CD4-positive, alpha-beta memory T cell (primary cell): ENCODE measurements around the gene ABHD15. TPM values are rescaled to one million over a fixed set of nuclear protein-coding genes. Genes with fewer than 3 reads are reported as not detected.

Experiments
- CTCF ChIA-PET: fragments of 350-600 bp; sonication (Branson Sonifier 250); formaldehyde crosslinking; loops from one replicate; lab custom pipeline; 2021; ENCODE audit warnings: inconsistent platforms; ENCODE audit not compliant: partially characterized antibody; lab: Charles Lee
- POLR2A ChIA-PET: fragments of 350-600 bp; sonication (Branson Sonifier 250); formaldehyde crosslinking; loops from one replicate; lab custom pipeline; 2021; ENCODE audit not compliant: partially characterized antibody; lab: Charles Lee
- DNase-seq, 5 donors: peaks; one replicate each; pipeline versions ENCODE4 v3.0.0 to v3.0.0-alpha.2; 2020 to 2022; ENCODE audit warnings: mixed read lengths in 1 of 5
- H3K27ac ChIP-seq: one replicate; pipeline ENCODE4 v1.7.0; 2013; ENCODE audit warnings: low read depth, low read length
- H3K27me3 ChIP-seq: 2 replicates; pipeline ENCODE4 v1.7.0; 2013; ENCODE audit warnings: mild to moderate bottlenecking, low read length, moderate library complexity; ENCODE audit not compliant: insufficient read depth
- H3K36me3 ChIP-seq: 2 replicates; pipeline ENCODE4 v1.7.0; 2013; ENCODE audit warnings: mild to moderate bottlenecking, low read length, moderate library complexity; ENCODE audit not compliant: insufficient read depth
- H3K4me1 ChIP-seq: 2 replicates; pipeline ENCODE4 v1.7.0; 2013; ENCODE audit warnings: mild to moderate bottlenecking, low read length, moderate library complexity; ENCODE audit not compliant: insufficient read depth
- H3K4me3 ChIP-seq, 2 donors: one replicate each; pipeline ENCODE4 v1.7.0; 2013; ENCODE audit warnings: low read length in 2 of 2, mild to moderate bottlenecking in 1 of 2
- H3K9me3 ChIP-seq, 2 donors: one replicate each; pipeline ENCODE4 v1.7.0; 2013; ENCODE audit warnings: low read length in 2 of 2, control low read depth in 1 of 2; ENCODE audit not compliant: control insufficient read depth in 1 of 2
- H3K27ac Mint-ChIP-seq, 7 donors: one replicate each; pipeline ENCODE4 v1.8.0; 2020 to 2021; ENCODE audit warnings: mixed read lengths in 7 of 7, mild to moderate bottlenecking in 6 of 7, inconsistent platforms in 3 of 7, moderate library complexity in 3 of 7
- H3K27me3 Mint-ChIP-seq, 2 donors: one replicate each; pipeline ENCODE4 v1.8.0; 2020 to 2021; ENCODE audit warnings: mixed read lengths in 2 of 2
- H3K36me3 Mint-ChIP-seq, 2 donors: one replicate each; pipeline ENCODE4 v1.8.0; 2020 to 2021; ENCODE audit warnings: mixed read lengths in 2 of 2, inconsistent platforms in 1 of 2, mild to moderate bottlenecking in 1 of 2
- H3K4me1 Mint-ChIP-seq, 4 donors: one replicate each; pipeline ENCODE4 v1.8.0; 2020 to 2021; ENCODE audit warnings: mixed read lengths in 4 of 4, mild to moderate bottlenecking in 1 of 4
- H3K4me3 Mint-ChIP-seq, 8 donors: one replicate each; pipeline ENCODE4 v1.8.0; 2020 to 2021; ENCODE audit warnings: mixed read lengths in 8 of 8, mild to moderate bottlenecking in 7 of 8, moderate library complexity in 6 of 8, inconsistent platforms in 3 of 8
- H3K9me3 Mint-ChIP-seq, 8 donors: one replicate each; pipeline ENCODE4 v1.8.0; 2020 to 2021; ENCODE audit warnings: mixed read lengths in 8 of 8, mild to moderate bottlenecking in 5 of 8, inconsistent platforms in 3 of 8, moderate library complexity in 1 of 8
- intact Hi-C: fragments of 100-400 bp; cut with micrococcal nuclease; formaldehyde crosslinking; loops from one replicate; pipeline ENCODE4 v1.15.1; 2023
- polyA plus RNA-seq, 2 donors: library from polyadenylated mRNA; unstranded; fragments of 300-500 nt; fragmentation: Illumina TruSeq; gene quantifications; one replicate each; pipeline ENCODE4 v1.2.3, GENCODE V29; 2021
- total RNA-seq, 2 experiments: library from RNA; stranded (reverse); gene quantifications; one replicate each; pipeline ENCODE4 v1.2.3, GENCODE V29; 2021

Gene ABHD15
- total and polyA plus RNA-seq, 4 experiments from 2014 or later, result 8.2 to 18.8 (median 15.8) TPM

DNA sequence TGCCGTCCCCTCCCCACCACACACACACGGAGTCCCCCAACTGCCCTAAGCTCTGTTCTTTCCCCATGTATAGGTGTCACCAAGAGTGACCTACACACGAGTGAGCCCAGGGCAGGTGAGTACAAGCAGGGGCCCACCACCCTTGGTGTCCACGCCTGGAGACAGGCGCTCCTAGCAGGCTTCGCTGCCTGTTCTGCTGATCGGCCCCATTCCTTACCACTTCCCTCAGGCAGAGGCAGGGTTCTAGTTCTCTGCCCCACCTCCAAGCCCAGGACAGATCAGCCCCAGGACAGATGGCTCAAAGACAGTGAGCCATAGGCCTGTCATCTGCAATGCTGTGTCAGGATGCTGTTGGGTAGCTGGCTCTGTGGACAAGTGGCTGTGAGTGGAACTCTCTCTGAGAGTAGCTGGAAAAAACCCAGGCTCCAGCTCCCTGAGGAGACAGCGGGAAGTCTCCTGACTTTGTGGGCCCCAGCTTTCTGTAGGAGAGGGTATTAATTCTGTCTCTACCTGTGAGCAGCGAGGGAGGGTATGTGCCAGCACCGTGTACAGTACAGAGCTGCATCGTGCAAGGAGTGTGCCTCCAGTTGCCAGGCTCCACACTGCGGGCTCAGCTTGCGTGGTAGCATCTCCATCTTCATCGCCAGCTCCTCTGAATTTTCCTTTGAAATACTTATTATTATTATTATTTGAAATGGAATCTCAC lies 2.6 kb upstream of the ABHD15 start:
- Mint-ChIP-seq H3K4me3 (peak overlapping the region; percentile 82 to 90 (median 86)), H3K27me3 (no peaks in the 10 kb centered on the region), H3K36me3 (peaks cover 0 to 17% of the 10 kb centered on the region in 2 donors), H3K4me1 (peaks cover 18 to 47% (median 27%) of the 10 kb centered on the region in 4 donors), H3K9me3 (no peaks in the 10 kb centered on the region), H3K27ac (peak overlapping the region; percentile 48 to 93 (median 80))
- peaks cover 2% of the 10 kb centered on the region for H3K36me3 ChIP-seq
- H3K4me3 ChIP-seq, result peak overlapping the region; percentile 42 to 83
- peak in 1 of 5 donors; percentile 37 for DNase-seq
- H3K9me3 ChIP-seq, result no peaks in the 10 kb centered on the region
- ChIA-PET POLR2A (interaction anchor here (0.8 to 10.2 kb wide), 8 partner anchors 7 to 361 kb away, joined by 3 to 119 read pairs (median 24); partner anchors contain the start of genes ANKRD13B, GIT1 and SSH2), CTCF (interaction anchor here (0.8 to 28.5 kb wide), 6 partner anchors 11 to 362 kb away, joined by 3 to 523 read pairs (median 21); partner anchors contain the start of genes ANKRD13B and CORO6)
- peaks cover 24% of the 10 kb centered on the region for H3K4me1 ChIP-seq
- H3K27ac ChIP-seq, result peak overlapping the region; percentile 57
- no peaks in the 10 kb centered on the region for H3K27me3 ChIP-seq
- intact Hi-C loops, result loop anchor here (5.0 kb wide), 2 partner anchors 193 to 277 kb away; partner anchors contain the start of gene NUFIP2

DNA sequence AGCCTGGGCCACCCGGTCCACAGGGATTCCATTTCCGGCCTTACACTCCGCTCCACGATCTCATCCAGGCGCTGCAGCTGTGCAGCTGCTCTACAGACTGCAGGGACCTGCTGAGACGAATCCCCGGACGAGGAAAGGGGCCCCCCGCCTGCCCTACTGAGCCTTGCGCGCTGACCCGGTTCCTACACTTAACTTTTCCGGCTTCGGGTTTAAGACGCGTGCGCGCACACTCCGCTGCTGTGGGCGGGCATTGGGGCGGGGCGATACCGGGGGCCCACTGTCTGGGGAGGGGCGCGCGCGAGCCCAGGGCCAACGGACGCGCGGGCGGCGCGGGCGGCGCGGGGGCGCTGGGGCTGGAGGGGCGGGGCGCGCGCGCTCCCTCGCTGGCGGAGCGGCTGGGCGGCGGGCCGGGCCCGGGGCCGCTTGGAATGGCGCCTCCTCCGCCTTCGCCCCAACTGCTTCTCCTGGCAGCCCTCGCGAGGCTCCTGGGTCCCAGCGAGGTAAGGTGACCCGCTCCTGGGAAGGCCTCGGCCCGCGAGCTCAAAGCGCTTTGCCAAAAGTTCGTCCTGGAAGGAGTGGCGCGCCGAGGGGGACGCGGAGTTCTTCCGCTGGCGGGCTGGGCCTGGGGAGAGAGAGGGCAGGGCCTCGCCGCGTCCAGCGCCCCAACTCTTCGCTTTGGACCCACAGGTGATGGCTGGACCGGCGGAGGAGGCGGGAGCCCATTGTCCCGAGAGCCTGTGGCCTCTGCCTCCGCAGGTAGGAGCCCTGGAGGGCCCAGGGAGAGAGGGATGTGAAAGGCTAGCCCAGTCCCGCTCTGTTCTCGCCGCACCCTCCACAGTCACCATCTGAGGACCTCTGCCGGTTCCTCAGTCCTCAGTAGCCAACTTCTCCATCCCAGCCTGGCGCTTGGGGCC lies 1.8 kb upstream of the ABHD15 start, which contains the start of gene TP53I13:
TP53I13 (plus strand) TSS at position 371 of the 914 bp plus-strand sequence; CDS start at position 429, 58 bp downstream.
- peaks cover 0 to 14% of the 10 kb centered on the region in 2 donors for H3K36me3 Mint-ChIP-seq
- H3K36me3 ChIP-seq, result no peaks in the 10 kb centered on the region
- H3K4me1 ChIP-seq, result peaks cover 31% of the 10 kb centered on the region
- peak within 1 kb of the TSS; percentile 92 to 98 (median 96) for H3K4me3 Mint-ChIP-seq
- peak; percentile 78 to 86 (median 83) for DNase-seq
- peak within 1 kb of the TSS; percentile 92 to 98 (median 95) for H3K27ac Mint-ChIP-seq
- no peaks in the 10 kb centered on the region for H3K27me3 ChIP-seq
- H3K27me3 Mint-ChIP-seq, result no peaks in the 10 kb centered on the region
- no peaks in the 10 kb centered on the region for H3K9me3 Mint-ChIP-seq
- H3K4me1 Mint-ChIP-seq, result peaks cover 23 to 55% (median 34%) of the 10 kb centered on the region in 4 donors
- H3K4me3 ChIP-seq, result peak within 1 kb of the TSS; percentile 58 to 83
- peak within 1 kb of the TSS; percentile 61 for H3K27ac ChIP-seq
- intact Hi-C loops, result loop anchor here (1.0 to 5.0 kb wide), 6 partner anchors 12 to 276 kb away; partner anchors contain the start of genes GIT1, NUFIP2 and TAOK1
- ChIA-PET CTCF (interaction anchor here (0.8 to 28.5 kb wide), 9 partner anchors 11 to 363 kb away, joined by 3 to 523 read pairs (median 6); partner anchors contain the start of genes ANKRD13B, CORO6 and SSH2), POLR2A (interaction anchor here (0.6 to 10.2 kb wide), 21 partner anchors 8 to 723 kb away, joined by 3 to 119 read pairs (median 5); partner anchors contain the start of genes ANKRD13B, BLMH, GIT1 and SSH2)
- H3K9me3 ChIP-seq, result no peaks in the 10 kb centered on the region

DNA sequence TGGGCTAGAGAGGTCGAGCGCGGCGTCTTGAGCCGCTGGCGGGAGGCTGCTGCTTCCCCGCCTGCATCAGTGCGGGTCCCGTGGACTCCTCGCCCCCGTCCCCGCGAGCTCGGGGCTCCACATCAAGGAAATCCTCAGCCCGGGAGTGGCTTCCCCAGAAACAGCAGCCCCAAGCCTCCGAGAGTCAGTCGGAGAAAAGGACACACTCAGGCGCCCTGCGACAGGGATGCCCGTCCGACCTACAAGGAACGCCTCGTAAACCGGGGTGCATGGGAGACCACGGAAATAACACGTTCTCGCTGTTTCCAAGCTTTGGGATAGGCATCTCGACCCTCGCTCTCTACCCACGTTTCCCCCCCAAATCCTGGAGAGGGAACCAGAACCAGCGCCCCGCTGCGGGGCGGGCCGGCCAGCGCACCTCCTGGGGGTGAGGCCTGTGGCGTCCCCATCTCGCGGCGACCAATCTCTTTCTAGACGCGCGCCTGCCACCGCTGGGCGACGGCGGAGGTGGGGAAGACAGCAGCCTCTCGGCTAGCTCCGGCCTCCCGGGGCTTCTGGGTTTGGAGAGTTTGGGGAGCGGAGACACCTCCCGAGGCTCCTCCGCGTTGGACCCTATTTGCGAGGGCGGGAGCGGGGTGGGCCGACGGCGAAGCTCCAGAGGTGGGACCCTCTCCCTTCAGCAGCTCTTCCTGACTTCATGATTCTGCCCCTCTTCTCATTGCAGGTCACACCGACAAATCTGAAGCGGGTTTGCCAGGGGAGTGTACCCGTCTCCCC lies 905 bp upstream of the ABHD15 start:
- H3K9me3 ChIP-seq, result no peaks in the 10 kb centered on the region
- H3K27ac ChIP-seq, result peak overlapping the region; percentile 61
- no peaks in the 10 kb centered on the region for H3K27me3 ChIP-seq
- CTCF ChIA-PET, result interaction anchor here (0.8 to 28.5 kb wide), 7 partner anchors 11 to 362 kb away, joined by 3 to 523 read pairs (median 6); partner anchors contain the start of genes ANKRD13B, CORO6 and SSH2
- peak overlapping the region; percentile 92 to 98 (median 96) for H3K4me3 Mint-ChIP-seq
- peak; percentile 74 to 80 (median 76) for DNase-seq
- peak overlapping the region; percentile 92 to 98 (median 95) for H3K27ac Mint-ChIP-seq
- H3K4me1 ChIP-seq, result peaks cover 31% of the 10 kb centered on the region
- peak overlapping the region; percentile 58 to 83 for H3K4me3 ChIP-seq
- POLR2A ChIA-PET, result interaction anchor here (0.6 to 10.2 kb wide), 21 partner anchors 9 to 724 kb away, joined by 3 to 119 read pairs (median 5); partner anchors contain the start of genes ANKRD13B, BLMH, GIT1 and SSH2
- peaks cover 25 to 59% (median 36%) of the 10 kb centered on the region in 4 donors for H3K4me1 Mint-ChIP-seq
- no peaks in the 10 kb centered on the region for H3K36me3 ChIP-seq
- intact Hi-C loops, result loop anchor here (1.0 to 5.0 kb wide), 6 partner anchors 13 to 275 kb away; partner anchors contain the start of genes GIT1, NUFIP2 and TAOK1
- H3K36me3 Mint-ChIP-seq, result peaks cover 0 to 13% of the 10 kb centered on the region in 2 donors
- no peaks in the 10 kb centered on the region for H3K9me3 Mint-ChIP-seq
- H3K27me3 Mint-ChIP-seq, result no peaks in the 10 kb centered on the region

DNA sequence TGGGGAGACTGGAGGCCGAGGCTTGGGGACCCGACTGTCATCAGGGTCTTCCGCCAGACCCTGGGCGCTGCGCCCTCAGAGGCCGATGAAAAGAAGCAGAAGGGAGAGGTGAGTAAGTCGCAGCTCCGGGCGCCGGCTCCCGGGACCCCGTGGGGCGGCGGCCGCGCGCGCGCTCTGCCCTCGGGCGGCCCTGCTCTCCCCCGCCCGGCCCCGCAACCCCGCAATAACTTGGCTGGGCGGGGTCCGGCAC lies 392 bp upstream of the ABHD15 start:
- peaks cover 25 to 65% (median 41%) of the 10 kb centered on the region in 4 donors for H3K4me1 Mint-ChIP-seq
- peaks cover 31% of the 10 kb centered on the region for H3K4me1 ChIP-seq
- no peak for DNase-seq
- CTCF ChIA-PET, result interaction anchor here (2.5 to 28.5 kb wide), 4 partner anchors 13 to 197 kb away, joined by 13 to 523 read pairs (median 35); partner anchors contain the start of genes ANKRD13B and CORO6
- intact Hi-C loops, result loop anchor here (5.0 kb wide), 2 partner anchors 195 to 275 kb away; partner anchors contain the start of gene NUFIP2
- POLR2A ChIA-PET, result interaction anchor here (0.7 to 10.2 kb wide), 19 partner anchors 10 to 1257 kb away, joined by 3 to 119 read pairs (median 9); partner anchors contain the start of genes ANKRD13B, CRLF3, GIT1 and SSH2
- peak overlapping the region; percentile 80 to 98 (median 96) for H3K4me3 Mint-ChIP-seq
- no peaks in the 10 kb centered on the region for H3K9me3 Mint-ChIP-seq
- H3K27me3 Mint-ChIP-seq, result no peaks in the 10 kb centered on the region
- peak overlapping the region in 5 of 7 donors; percentile 29 to 98 (median 68) for H3K27ac Mint-ChIP-seq
- peak overlapping the region; percentile 61 for H3K27ac ChIP-seq
- H3K36me3 Mint-ChIP-seq, result peaks cover under 1 to 13% of the 10 kb centered on the region in 2 donors
- H3K4me3 ChIP-seq, result peak overlapping the region; percentile 58 to 83
- H3K9me3 ChIP-seq, result no peaks in the 10 kb centered on the region
- H3K27me3 ChIP-seq, result no peaks in the 10 kb centered on the region
- no peaks in the 10 kb centered on the region for H3K36me3 ChIP-seq

DNA sequence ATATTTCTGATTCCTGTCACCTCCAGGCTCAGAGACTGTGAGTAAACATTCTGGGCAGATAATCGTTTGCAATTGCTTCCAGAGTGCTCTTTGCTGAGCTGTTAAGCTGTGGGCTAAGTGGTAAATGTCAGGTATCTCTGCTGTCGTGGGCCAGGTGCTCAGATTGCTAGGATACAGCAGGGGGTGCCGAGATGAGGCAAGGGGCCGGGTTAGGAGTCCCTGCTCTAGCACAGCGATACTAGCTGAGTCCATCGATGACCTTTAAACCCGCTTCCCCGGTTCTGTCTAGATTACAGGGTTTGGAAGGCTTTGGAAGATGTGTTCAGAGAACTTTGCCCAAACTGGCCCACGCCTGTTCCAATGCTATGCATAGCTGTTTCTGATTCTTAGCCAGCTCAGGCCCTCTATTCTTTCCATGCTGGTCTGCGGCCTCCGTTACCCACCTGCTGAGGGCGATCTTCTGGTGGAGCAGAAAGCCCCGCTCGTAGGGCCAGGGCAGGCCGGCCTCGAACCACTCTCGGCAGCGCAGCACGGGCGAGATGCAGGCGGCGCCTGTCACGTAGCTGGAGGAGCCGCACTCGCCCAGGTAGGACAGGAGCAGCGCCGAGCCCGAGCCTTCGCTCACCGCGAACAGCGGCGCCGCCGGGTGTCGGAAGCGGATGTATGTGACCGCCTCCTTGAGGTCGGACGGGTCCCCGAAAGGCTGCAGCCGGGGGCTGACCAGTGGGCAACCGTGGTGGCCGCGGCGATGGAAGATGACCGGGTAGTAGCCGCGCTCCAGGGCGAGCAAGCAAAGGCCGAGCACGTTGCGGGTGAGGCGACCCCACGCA lies 979 bp downstream of the ABHD15 start:
- ChIA-PET CTCF (interaction anchor here (1.0 to 28.5 kb wide), 5 partner anchors 11 to 196 kb away, joined by 3 to 523 read pairs (median 7); partner anchors contain the start of gene CORO6), POLR2A (interaction anchor here (0.6 to 10.2 kb wide), 19 partner anchors 9 to 1258 kb away, joined by 3 to 119 read pairs (median 5); partner anchors contain the start of genes ANKRD13B, CRLF3, GIT1 and NUFIP2)
- Mint-ChIP-seq H3K36me3 (peaks cover 6 to 19% of the 10 kb centered on the region in 2 donors), H3K9me3 (no peaks in the 10 kb centered on the region), H3K4me3 (peak overlapping the region; percentile 91 to 95 (median 92)), H3K4me1 (peaks cover 28 to 64% (median 44%) of the 10 kb centered on the region in 4 donors), H3K27ac (peak overlapping the region; percentile 86 to 95 (median 93)), H3K27me3 (no peaks in the 10 kb centered on the region)
- peak; percentile 58 to 65 (median 62) for DNase-seq
- H3K36me3 ChIP-seq, result peaks cover 9% of the 10 kb centered on the region
- intact Hi-C loops, result loop anchor here (5.0 kb wide), 2 partner anchors 196 to 274 kb away; partner anchors contain the start of gene NUFIP2
- H3K27me3 ChIP-seq, result no peaks in the 10 kb centered on the region
- peak overlapping the region; percentile 53 for H3K27ac ChIP-seq
- H3K4me3 ChIP-seq, result peak overlapping the region; percentile 32 to 80
- no peaks in the 10 kb centered on the region for H3K9me3 ChIP-seq
- H3K4me1 ChIP-seq, result peaks cover 42% of the 10 kb centered on the region
